HepG2 (cell line): ENCODE results near the gene SLC25A10. TPM values are rescaled to one million over a fixed set of nuclear protein-coding genes. Genes with fewer than 3 reads are reported as not detected.

Experiments
- ATAC-seq: fragments of 200-7000 bp; cut with Tn5 transposase; 3 replicates; pipeline ENCODE4 v1.9.1; 2020; ENCODE audit warnings: mild to moderate bottlenecking, moderate library complexity
- BruUV-seq: library from RNA; stranded (reverse); fragments of 400-500 nt; replicated peaks from 2 replicates; lab custom pipeline; 2021; lab: Mats Ljungman, UMichigan
- CTCF ChIA-PET: fragments of 300-600 bp; formaldehyde crosslinking; extraction: SDS; loops from one replicate; lab custom pipeline; 2021; ENCODE audit warnings: low total read pairs, inconsistent platforms, low intra/inter-chr PET ratio; lab: Yijun Ruan, JAX
- POLR2A ChIA-PET: fragments of 350-600 bp; sonication (Branson Sonifier 250); formaldehyde crosslinking; loops from one replicate; lab custom pipeline; 2020; ENCODE audit warnings: antibody characterized with exemption, inconsistent platforms; lab: Yijun Ruan, JAX
- DNase-seq: peaks from one replicate; pipeline ENCODE4 v3.0.0-alpha.2; 2015; ENCODE audit warnings: low spot score
- FAIRE-seq: peaks from 3 replicates; lab custom pipeline; 2011; peaks lifted over from hg19 to GRCh38; lab: Jason Lieb, UNC
- H2AFZ ChIP-seq: one replicate; pipeline ENCODE4 v1.6.1; 2011; ENCODE audit warnings: low read length, inconsistent platforms
- H3K27ac ChIP-seq: fragments of 300-600 bp; 3 replicates; pipeline ENCODE4 v1.8.0; 2011; ENCODE audit warnings: mixed run types, mild to moderate bottlenecking, mixed read lengths, low read length, inconsistent platforms; ENCODE audit not compliant: insufficient read depth; ENCODE audit errors: extremely low read length
- H3K27me3 ChIP-seq, 2 experiments: fragments of 200-600 bp in 1 of 2; 2 replicates in 1 of 2; 3 replicates in 1 of 2; pipeline versions ENCODE4 v1.6.0 to v1.8.0; 2011; ENCODE audit warnings: low read length in 2 of 2, mild to moderate bottlenecking in 2 of 2, moderate library complexity in 2 of 2, inconsistent platforms in 1 of 2; ENCODE audit not compliant: insufficient read depth in 2 of 2, control insufficient read depth in 1 of 2
- H3K36me3 ChIP-seq, 2 experiments: fragments of 200-600 bp in 1 of 2; replicated peaks in 1 of 2; 2 replicates in 1 of 2; 3 replicates in 1 of 2; pipeline versions ENCODE4 v1.5.1 to v1.8.0; 2011; ENCODE audit warnings: low read length in 2 of 2, inconsistent platforms in 1 of 2; ENCODE audit not compliant: insufficient read depth in 2 of 2, control insufficient read depth in 1 of 2
- H3K4me1 ChIP-seq: 2 replicates; pipeline ENCODE4 v1.5.1; 2012; ENCODE audit warnings: low read length, inconsistent platforms; ENCODE audit not compliant: insufficient read depth
- H3K4me2 ChIP-seq: 2 replicates; pipeline ENCODE4 v1.6.0; 2011; ENCODE audit warnings: low read depth, low read length, inconsistent platforms
- H3K4me3 ChIP-seq, 3 experiments: fragments of 200-600 bp in 1 of 3; sonication (generic), shearing (Covaris generic) in 1 of 3; replicated peaks in 1 of 3; 2 replicates each; pipeline ENCODE4 v1.5.1; 2011 to 2016; ENCODE audit warnings: low read length in 3 of 3, inconsistent platforms in 2 of 3, low read depth in 2 of 3, mild to moderate bottlenecking in 2 of 3, control low read depth in 1 of 3, mixed read lengths in 1 of 3; ENCODE audit not compliant: insufficient read depth in 1 of 3
- H3K79me2 ChIP-seq: one replicate; pipeline ENCODE4 v1.6.1; 2011; ENCODE audit warnings: low read length, inconsistent platforms; ENCODE audit not compliant: insufficient read depth
- H3K9ac ChIP-seq: 2 replicates; pipeline ENCODE4 v1.6.0; 2011; ENCODE audit warnings: mild to moderate bottlenecking, low read depth, low read length, inconsistent platforms; ENCODE audit not compliant: insufficient read depth
- H3K9me3 ChIP-seq: 2 replicates; pipeline ENCODE4 v1.5.1; 2012; ENCODE audit warnings: mild to moderate bottlenecking, low read length
- H4K20me1 ChIP-seq: 2 replicates; pipeline ENCODE4 v1.6.0; 2011; ENCODE audit warnings: inconsistent platforms, mild to moderate bottlenecking, low read length, moderate library complexity; ENCODE audit not compliant: insufficient read depth
- AHDC1 ChIP-seq: sonication (generic); formaldehyde crosslinking; IDR thresholded peaks from 2 replicates; pipeline ENCODE4 v1.5.1; 2020; ENCODE audit warnings: mild to moderate bottlenecking, missing genetic modification reagents, borderline replicate concordance
- HNRNPLL ChIP-seq: fragments of 200-400 bp; formaldehyde crosslinking; IDR thresholded peaks from 2 replicates; pipeline ENCODE4 v1.6.1; 2017; ENCODE audit warnings: mild to moderate bottlenecking, low read depth, low read length; ENCODE audit not compliant: poor library complexity, severe bottlenecking
- LBX2 ChIP-seq: sonication (generic); formaldehyde crosslinking; IDR thresholded peaks from 2 replicates; pipeline ENCODE4 v1.5.0; 2020; ENCODE audit warnings: missing genetic modification reagents, mild to moderate bottlenecking, borderline replicate concordance
- MIXL1 ChIP-seq: IDR thresholded peaks from 2 replicates; pipeline ENCODE4 v1.6.1; 2016
- MTERF4 ChIP-seq: sonication (generic); formaldehyde crosslinking; IDR thresholded peaks from 2 replicates; pipeline ENCODE4 v1.8.0; 2023; ENCODE audit warnings: mild to moderate bottlenecking, missing genetic modification reagents
- RBFOX2 ChIP-seq: fragments of 200-400 bp; formaldehyde crosslinking; IDR thresholded peaks from 2 replicates; pipeline ENCODE4 v1.6.1; 2017; ENCODE audit warnings: low read depth, mild to moderate bottlenecking, low read length
- SALL1 ChIP-seq: sonication (generic); formaldehyde crosslinking; IDR thresholded peaks from 2 replicates; pipeline ENCODE4 v1.8.0; 2022; ENCODE audit warnings: mild to moderate bottlenecking, missing genetic modification reagents
- WGBS: methylation state at CpG from one replicate; pipeline ENCODE4 v1.1.6; 2017; ENCODE audit warnings: low lambda C conversion rate; 5-methylcytosine and 5-hydroxymethylcytosine counted together
- in situ Hi-C: cut with HindIII; loops from 2 replicates; pipeline ENCODE4 v1.10.0; 2017; ENCODE audit warnings: low pct_unique_long_range_greater_than_20kb; ENCODE audit not compliant: extremely low pct_ligation_motif_present
- intact Hi-C: fragments of 100-400 bp; cut with micrococcal nuclease; formaldehyde crosslinking; loops from one replicate; pipeline ENCODE4 v1.10.0; 2022; ENCODE audit not compliant: unreplicated experiment
- polyA plus RNA-seq, 8 experiments: library from polyadenylated mRNA; depleted of rRNA in 3 of 8; stranded (reverse) in 7 of 8; unstranded in 1 of 8; fragments of >200 nt; fragmentation: Illumina TruSeq in 4 of 8; extraction: Trizol in 4 of 8; gene quantifications; 2 replicates each; pipeline versions ENCODE4 v1.2.1 to v1.2.3, GENCODE V29; 2011 to 2016; ENCODE audit warnings: low read depth in 4 of 8, missing spikeins in 1 of 8, mixed read lengths in 1 of 8; ENCODE audit not compliant: insufficient read depth in 1 of 8
- total RNA-seq, 5 experiments: library from RNA; depleted of rRNA; stranded (reverse); fragments of >200 nt; fragmentation: Illumina TruSeq; extraction: Trizol; gene quantifications; 2 replicates each; pipeline ENCODE4 v1.2.3, GENCODE V29; 2016; ENCODE audit warnings: low read depth in 1 of 5
- TF ChIP-seq, protein P1 (sequence below): sonication (generic); formaldehyde crosslinking; IDR thresholded peaks from 2 replicates; pipeline ENCODE4 v1.4.0; 2020; ENCODE audit warnings: missing genetic modification reagents, borderline replicate concordance
- TF ChIP-seq, protein P2 (sequence below): sonication (generic); formaldehyde crosslinking; IDR thresholded peaks from 2 replicates; pipeline ENCODE4 v1.8.0; 2022; ENCODE audit warnings: missing genetic modification reagents, mild to moderate bottlenecking, borderline replicate concordance

The SLC25A10 gene
- total and polyA plus RNA-seq, 2 of the 13 experiments (the other 11 are each of a cell fraction or from before 2014, with no cell fraction given) = 46.5 to 140 TPM

- 64% methylated on average over 26 of the region's 31 CpGs for WGBS
- H4K20me1 ChIP-seq = no peaks in the 10 kb centered on the region
- H3K4me2 ChIP-seq = no peak overlapping the region
- peaks cover 49% of the 10 kb centered on the region for H3K4me1 ChIP-seq
- FAIRE-seq = no peak
- intact Hi-C loops (no loop called here), in situ Hi-C loops (no loop called here)
- H3K27me3 ChIP-seq = peaks cover 11 to 72% of the 10 kb centered on the region in 2 experiments
- H3K36me3 ChIP-seq = no peaks in the 10 kb centered on the region
- no peak overlapping the region for H3K4me3 ChIP-seq
- ChIA-PET POLR2A (no interaction called here), CTCF (no interaction called here)
- H3K79me2 ChIP-seq = no peaks in the 10 kb centered on the region
- no peak overlapping the region for H2AFZ ChIP-seq
- DNase-seq = no peak
- no peak for ATAC-seq
- H3K9ac ChIP-seq = no peak overlapping the region
- BruUV-seq = no TSS peak
- no peaks in the 10 kb centered on the region for H3K9me3 ChIP-seq
- no peak overlapping the region for H3K27ac ChIP-seq
- TF ChIP-seq MIXL1 (CRISPR knock-in tag) = no peak
- no peak for TF ChIP-seq HNRNPLL
- TF ChIP-seq, protein P1, sequence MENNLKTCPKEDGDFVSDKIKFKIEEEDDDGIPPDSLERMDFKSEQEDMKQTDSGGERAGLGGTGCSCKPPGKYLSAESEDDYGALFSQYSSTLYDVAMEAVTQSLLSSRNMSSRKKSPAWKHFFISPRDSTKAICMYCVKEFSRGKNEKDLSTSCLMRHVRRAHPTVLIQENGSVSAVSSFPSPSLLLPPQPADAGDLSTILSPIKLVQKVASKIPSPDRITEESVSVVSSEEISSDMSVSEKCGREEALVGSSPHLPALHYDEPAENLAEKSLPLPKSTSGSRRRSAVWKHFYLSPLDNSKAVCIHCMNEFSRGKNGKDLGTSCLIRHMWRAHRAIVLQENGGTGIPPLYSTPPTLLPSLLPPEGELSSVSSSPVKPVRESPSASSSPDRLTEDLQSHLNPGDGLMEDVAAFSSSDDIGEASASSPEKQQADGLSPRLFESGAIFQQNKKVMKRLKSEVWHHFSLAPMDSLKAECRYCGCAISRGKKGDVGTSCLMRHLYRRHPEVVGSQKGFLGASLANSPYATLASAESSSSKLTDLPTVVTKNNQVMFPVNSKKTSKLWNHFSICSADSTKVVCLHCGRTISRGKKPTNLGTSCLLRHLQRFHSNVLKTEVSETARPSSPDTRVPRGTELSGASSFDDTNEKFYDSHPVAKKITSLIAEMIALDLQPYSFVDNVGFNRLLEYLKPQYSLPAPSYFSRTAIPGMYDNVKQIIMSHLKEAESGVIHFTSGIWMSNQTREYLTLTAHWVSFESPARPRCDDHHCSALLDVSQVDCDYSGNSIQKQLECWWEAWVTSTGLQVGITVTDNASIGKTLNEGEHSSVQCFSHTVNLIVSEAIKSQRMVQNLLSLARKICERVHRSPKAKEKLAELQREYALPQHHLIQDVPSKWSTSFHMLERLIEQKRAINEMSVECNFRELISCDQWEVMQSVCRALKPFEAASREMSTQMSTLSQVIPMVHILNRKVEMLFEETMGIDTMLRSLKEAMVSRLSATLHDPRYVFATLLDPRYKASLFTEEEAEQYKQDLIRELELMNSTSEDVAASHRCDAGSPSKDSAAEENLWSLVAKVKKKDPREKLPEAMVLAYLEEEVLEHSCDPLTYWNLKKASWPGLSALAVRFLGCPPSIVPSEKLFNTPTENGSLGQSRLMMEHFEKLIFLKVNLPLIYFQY = no peak
- TF ChIP-seq LBX2 (CRISPR knock-in tag) = no peak
- TF ChIP-seq MTERF4 (CRISPR knock-in tag) = no peak
- TF ChIP-seq SALL1 (CRISPR knock-in tag) = no peak
- TF ChIP-seq, protein P2, sequence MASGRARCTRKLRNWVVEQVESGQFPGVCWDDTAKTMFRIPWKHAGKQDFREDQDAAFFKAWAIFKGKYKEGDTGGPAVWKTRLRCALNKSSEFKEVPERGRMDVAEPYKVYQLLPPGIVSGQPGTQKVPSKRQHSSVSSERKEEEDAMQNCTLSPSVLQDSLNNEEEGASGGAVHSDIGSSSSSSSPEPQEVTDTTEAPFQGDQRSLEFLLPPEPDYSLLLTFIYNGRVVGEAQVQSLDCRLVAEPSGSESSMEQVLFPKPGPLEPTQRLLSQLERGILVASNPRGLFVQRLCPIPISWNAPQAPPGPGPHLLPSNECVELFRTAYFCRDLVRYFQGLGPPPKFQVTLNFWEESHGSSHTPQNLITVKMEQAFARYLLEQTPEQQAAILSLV (CRISPR knock-in tag) = no peak
- TF ChIP-seq RBFOX2 = no peak
- TF ChIP-seq AHDC1 (CRISPR knock-in tag) = no peak
Measured at GRCh38 chr17:81737947-81738800, 26.1 kb downstream of the SLC25A10 start.
